Measurements from ENCODE around the gene TTLL13. TPM values are rescaled to one million over a fixed set of nuclear protein-coding genes. Genes with fewer than 3 reads are reported as not detected.
A peak's percentile ranks its signal among the peaks of the same experiment; 100 is the strongest.

The TTLL13 gene
- total RNA-seq, 2 experiments from 2014 or later, result 0.57 to 1.3 TPM

- intact Hi-C loops (cut with micrococcal nuclease; ENCODE audit: unreplicated experiment), result loop anchor here (1.0 kb wide), 2 partner anchors 57 to 76 kb away; no protein-coding TSS in a partner anchor
- ChIA-PET CTCF (ENCODE audit: unreplicated experiment) (interaction anchor here (1.1 kb wide), 1 partner anchor 28 kb away, joined by 3 read pairs; no protein-coding TSS in a partner anchor), POLR2A (interaction anchor here (0.6 to 0.9 kb wide), 2 partner anchors 18 to 47 kb away, joined by 3 read pairs; partner anchors contain the start of gene SEMA4B)
- H3K9me2 ChIP-seq (ENCODE audit: insufficient read depth, low read length), result no peaks in the 10 kb centered on the region
- H3K4me3 ChIP-seq (ENCODE audit: low read depth, low read length, poor library complexity, severe bottlenecking), result no peak overlapping the region
- no peak overlapping the region for H2AFZ ChIP-seq (ENCODE audit: low read length)
- H3K36me3 ChIP-seq (ENCODE audit: insufficient read depth, low read length), result peaks cover 14% of the 10 kb centered on the region; the same call in 1 of the 2 replicates
- peak; percentile 69 for DNase-seq (ENCODE audit: low spot score)
- no peak overlapping the region for H3K27ac ChIP-seq (ENCODE audit: low read depth, low read length, poor library complexity, severe bottlenecking)
- H4K20me1 ChIP-seq (ENCODE audit: insufficient read depth, low read length), result no peaks in the 10 kb centered on the region
- no TSS peak for BruUV-seq (replicated peaks)
- no peaks in the 10 kb centered on the region for H3K79me2 ChIP-seq (ENCODE audit: insufficient read depth, low read depth, low read length)
- H3K9me3 ChIP-seq (ENCODE audit: low read length), result no peaks in the 10 kb centered on the region
- H3K4me2 ChIP-seq (ENCODE audit: low read length), result no peak overlapping the region
- TF ChIP-seq CTCF (conservative IDR thresholded peaks at IDR 0.05; ENCODE audit: low read length) (peak; percentile 88), EZH2phosphoT487 (IDR thresholded peaks at IDR 0.05; ENCODE audit: borderline replicate concordance, low read depth, low read length) (no peak)
- peaks cover 5% of the 10 kb centered on the region for H3K4me1 ChIP-seq (ENCODE audit: insufficient read depth, low read length, poor library complexity, severe bottlenecking)
These were observed 29.8 kb upstream of the TTLL13 start for GRCh38 chr15:90219421-90220141.

GRCh38 chr15:90221246-90221900 lies 28.0 kb upstream of the TTLL13 start:
- H3K9me2 ChIP-seq (ENCODE audit: insufficient read depth, low read length), result no peaks in the 10 kb centered on the region
- H3K4me3 ChIP-seq (ENCODE audit: low read depth, low read length, poor library complexity, severe bottlenecking), result no peak overlapping the region
- no peak overlapping the region for H3K27ac ChIP-seq (ENCODE audit: low read depth, low read length, poor library complexity, severe bottlenecking)
- H4K20me1 ChIP-seq (ENCODE audit: insufficient read depth, low read length), result no peaks in the 10 kb centered on the region
- POLR2A ChIA-PET, result interaction anchor here (0.7 to 1.2 kb wide), 4 partner anchors 11 to 411 kb away, joined by 3 to 4 read pairs (median 4); partner anchors contain the start of genes CIB1, GDPGP1 and SEMA4B
- no peak overlapping the region for H3K4me2 ChIP-seq (ENCODE audit: low read length)
- peaks cover 5% of the 10 kb centered on the region for H3K4me1 ChIP-seq (ENCODE audit: insufficient read depth, low read length, poor library complexity, severe bottlenecking)
- H2AFZ ChIP-seq (ENCODE audit: low read length), result no peak overlapping the region
- CTCF ChIA-PET (ENCODE audit: unreplicated experiment), result interaction anchor here (1.1 to 1.2 kb wide), 3 partner anchors 10 to 60 kb away, joined by 4 to 8 read pairs (median 4); no protein-coding TSS in a partner anchor
- no TSS peak for BruUV-seq (replicated peaks)
- intact Hi-C loops (cut with micrococcal nuclease; ENCODE audit: unreplicated experiment), result no loop called here
- peak; percentile 52 for DNase-seq (ENCODE audit: low spot score)
- H3K36me3 ChIP-seq (ENCODE audit: insufficient read depth, low read length), result peaks cover 28% of the 10 kb centered on the region; the same call in 1 of the 2 replicates
- TF ChIP-seq CTCF (conservative IDR thresholded peaks at IDR 0.05; ENCODE audit: low read length) (peak; percentile 77), EZH2phosphoT487 (IDR thresholded peaks at IDR 0.05; ENCODE audit: borderline replicate concordance, low read depth, low read length) (no peak)
- H3K9me3 ChIP-seq (ENCODE audit: low read length), result no peaks in the 10 kb centered on the region
- H3K79me2 ChIP-seq (ENCODE audit: insufficient read depth, low read depth, low read length), result no peaks in the 10 kb centered on the region

Measured in OCI-LY7 (cell line).